Liver (tissue), 9 donors: ENCODE measurements around the gene SGMS1. TPM values are rescaled to one million over a fixed set of nuclear protein-coding genes. Genes with fewer than 3 reads are reported as not detected.

Source experiments
- DNase-seq: peaks from one replicate; pipeline ENCODE4 v3.0.0-alpha.2; 2017; ENCODE audit warnings: low spot score
- H3K27ac ChIP-seq, 2 donors: one replicate each; pipeline ENCODE4 v1.7.0; 2013; ENCODE audit warnings: inconsistent platforms in 2 of 2, low read length in 2 of 2, control low read depth in 1 of 2, low read depth in 1 of 2, mild to moderate bottlenecking in 1 of 2
- H3K27me3 ChIP-seq, 4 donors: one replicate each; pipeline versions ENCODE4 v1.6.1 to v1.7.0; 2013; ENCODE audit warnings: low read length in 3 of 4, inconsistent platforms in 1 of 4, mild to moderate bottlenecking in 1 of 4, moderate library complexity in 1 of 4; ENCODE audit not compliant: control insufficient read depth in 4 of 4, insufficient read depth in 4 of 4
- H3K36me3 ChIP-seq, 4 donors: one replicate each; pipeline versions ENCODE4 v1.6.1 to v1.7.0; 2013; ENCODE audit warnings: low read length in 3 of 4, mild to moderate bottlenecking in 3 of 4, low read depth in 1 of 4, moderate library complexity in 1 of 4; ENCODE audit not compliant: control insufficient read depth in 4 of 4, insufficient read depth in 3 of 4
- H3K4me1 ChIP-seq, 4 donors: one replicate each; pipeline versions ENCODE4 v1.6.1 to v1.7.0; 2013; ENCODE audit warnings: low read length in 3 of 4, mild to moderate bottlenecking in 3 of 4, moderate library complexity in 1 of 4; ENCODE audit not compliant: control insufficient read depth in 4 of 4, insufficient read depth in 4 of 4
- H3K4me3 ChIP-seq, 3 donors: one replicate each; pipeline versions ENCODE4 v1.6.1 to v1.7.0; 2013; ENCODE audit warnings: low read length in 3 of 3, control low read depth in 1 of 3, low read depth in 1 of 3, mild to moderate bottlenecking in 1 of 3
- H3K9ac ChIP-seq, 2 donors: one replicate each; pipeline ENCODE4 v1.7.0; 2013; ENCODE audit warnings: low read length in 2 of 2, mild to moderate bottlenecking in 2 of 2, moderate library complexity in 2 of 2, control low read depth in 1 of 2, low read depth in 1 of 2
- H3K9me3 ChIP-seq, 4 donors: one replicate each; pipeline versions ENCODE4 v1.6.1 to v1.7.0; 2013; ENCODE audit warnings: low read length in 3 of 4; ENCODE audit not compliant: control insufficient read depth in 4 of 4
- FOXA1 ChIP-seq: IDR thresholded peaks from 2 replicates; pipeline ENCODE4 v1.6.1; 2016; ENCODE audit warnings: antibody characterized with exemption
- FOXA2 ChIP-seq: IDR thresholded peaks from 2 replicates; pipeline ENCODE4 v1.6.1; 2016; ENCODE audit warnings: antibody characterized with exemption
- HNF4A ChIP-seq, 2 donors: conservative IDR thresholded peaks; 2 replicates each; pipeline ENCODE4 v1.6.1; 2016; ENCODE audit warnings: antibody characterized with exemption in 2 of 2, mild to moderate bottlenecking in 2 of 2
- HNF4G ChIP-seq: IDR thresholded peaks from 2 replicates; pipeline ENCODE4 v1.6.1; 2016; ENCODE audit warnings: antibody characterized with exemption
- JUND ChIP-seq, 2 donors: IDR thresholded peaks; 2 replicates each; pipeline ENCODE4 v1.6.1; 2016; ENCODE audit warnings: antibody characterized with exemption in 2 of 2
- NR2F2 ChIP-seq: IDR thresholded peaks from 2 replicates; pipeline ENCODE4 v1.6.1; 2016; ENCODE audit warnings: antibody characterized with exemption
- RAD21 ChIP-seq, 2 donors: IDR thresholded peaks; 2 replicates each; pipeline ENCODE4 v1.6.1; 2016; ENCODE audit warnings: antibody characterized with exemption in 2 of 2, mild to moderate bottlenecking in 2 of 2
- RXRA ChIP-seq, 2 donors: IDR thresholded peaks; 2 replicates each; pipeline ENCODE4 v1.6.1; 2017 to 2018; ENCODE audit warnings: antibody characterized with exemption in 2 of 2, mild to moderate bottlenecking in 1 of 2
- SP1 ChIP-seq: IDR thresholded peaks from 2 replicates; pipeline ENCODE4 v1.6.1; 2018; ENCODE audit warnings: antibody characterized with exemption, mild to moderate bottlenecking
- TAF1 ChIP-seq: conservative IDR thresholded peaks from 2 replicates; pipeline ENCODE4 v1.6.1; 2016; ENCODE audit warnings: antibody characterized with exemption, mild to moderate bottlenecking
- WGBS: extraction: QIAGEN DNeasy Blood & Tissue Kit; methylation state at CpG from one replicate; pipeline ENCODE4 v1.1.7; 2013; 5-methylcytosine and 5-hydroxymethylcytosine counted together
- polyA plus RNA-seq, 2 donors: library from polyadenylated mRNA; stranded (reverse) in 1 of 2; unstranded in 1 of 2; fragments of 200-250 nt in 1 of 2; fragments of >200 nt in 1 of 2; fragmentation: Nextera tagmentation in 1 of 2; extraction: Ambion mirVana in 1 of 2; gene quantifications; one replicate each; pipeline versions ENCODE4 v1.2.1 to v1.2.3, GENCODE V29; 2013 to 2015
- total RNA-seq, 2 donors: library from RNA; depleted of rRNA; stranded (reverse); fragments of >200 nt; gene quantifications; one replicate each; pipeline ENCODE4 v1.2.3, GENCODE V29; 2014
- TF ChIP-seq, protein P1 (sequence below): IDR thresholded peaks from 2 replicates; pipeline ENCODE4 v1.6.1; 2016; ENCODE audit warnings: antibody characterized with exemption
- TF ChIP-seq, protein P2 (sequence below): fragments of 150-350 bp; IDR thresholded peaks from 2 replicates; pipeline ENCODE4 v1.5.1; 2017; ENCODE audit warnings: improper control_type of control experiment, low read depth, low read length; ENCODE audit not compliant: missing input control
- TF ChIP-seq, protein P3 (sequence below): IDR thresholded peaks from 2 replicates; pipeline ENCODE4 v1.6.1; 2016; ENCODE audit warnings: antibody characterized with exemption
- TF ChIP-seq, protein P4 (sequence below): IDR thresholded peaks from 2 replicates; pipeline ENCODE4 v1.6.1; 2016; ENCODE audit warnings: antibody characterized with exemption, mild to moderate bottlenecking
- donor health status: healthy.
- donor health status: healthy.
- donor health status: healthy.
- donor health status: healthy.
- donor health status: healthy.

The SGMS1 gene
- total and polyA plus RNA-seq, 4 donors = 6.8 to 98.2 (median 21.1) TPM

DNA sequence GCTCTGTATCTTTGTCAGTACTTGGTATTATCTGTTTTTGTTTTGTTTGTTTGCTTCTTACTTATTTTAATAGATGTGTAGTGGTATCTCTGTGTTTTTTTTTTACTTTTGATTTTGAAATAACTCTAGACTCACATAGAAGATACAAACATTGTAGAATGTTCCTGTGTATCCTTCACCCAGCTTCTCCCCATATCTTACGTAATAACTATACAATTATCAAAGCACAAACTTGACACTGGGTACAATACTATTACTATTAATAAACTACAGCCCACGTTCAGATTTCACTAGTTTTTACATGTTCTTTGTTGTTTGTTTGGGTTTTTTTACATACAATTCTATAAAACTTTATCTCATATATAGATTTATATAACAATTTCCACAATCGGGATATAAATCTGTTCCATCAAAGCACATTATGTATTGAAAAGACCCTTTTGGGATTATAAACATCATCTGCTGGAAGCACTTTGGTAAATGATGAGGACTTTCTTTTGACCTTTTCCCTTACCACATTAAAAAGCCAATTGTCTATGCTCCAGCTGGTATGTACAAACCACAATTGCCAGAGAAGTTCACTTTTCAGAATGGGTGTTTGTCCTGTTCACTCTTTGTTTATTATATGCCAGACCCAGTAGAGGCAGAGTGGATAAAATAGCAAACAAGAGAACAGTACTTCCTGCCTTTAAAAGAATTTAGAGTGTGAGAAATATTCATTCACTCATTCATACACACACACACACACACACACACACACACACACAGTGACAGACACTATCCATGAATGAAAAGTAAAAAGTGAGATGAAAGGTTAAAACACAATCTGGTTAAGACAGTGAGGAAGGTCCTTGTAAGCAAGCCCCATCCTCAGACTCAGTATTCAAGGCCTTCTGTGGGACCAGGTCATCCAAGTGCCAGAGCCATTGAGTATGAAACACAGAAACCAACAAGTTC lies 113.0 kb downstream of the SGMS1 start:
- no peak overlapping the region for H3K9ac ChIP-seq
- WGBS = 73% methylated on average over 3 of the region's 3 CpGs
- peak overlapping the region; percentile 11 to 21 for H3K27ac ChIP-seq
- H3K4me1 ChIP-seq = peaks cover 3 to 44% (median 8%) of the 10 kb centered on the region in 4 donors
- TF ChIP-seq TAF1 = no peak
- TF ChIP-seq SP1 = no peak
- no peak for TF ChIP-seq NR2F2
- TF ChIP-seq, protein P1, sequence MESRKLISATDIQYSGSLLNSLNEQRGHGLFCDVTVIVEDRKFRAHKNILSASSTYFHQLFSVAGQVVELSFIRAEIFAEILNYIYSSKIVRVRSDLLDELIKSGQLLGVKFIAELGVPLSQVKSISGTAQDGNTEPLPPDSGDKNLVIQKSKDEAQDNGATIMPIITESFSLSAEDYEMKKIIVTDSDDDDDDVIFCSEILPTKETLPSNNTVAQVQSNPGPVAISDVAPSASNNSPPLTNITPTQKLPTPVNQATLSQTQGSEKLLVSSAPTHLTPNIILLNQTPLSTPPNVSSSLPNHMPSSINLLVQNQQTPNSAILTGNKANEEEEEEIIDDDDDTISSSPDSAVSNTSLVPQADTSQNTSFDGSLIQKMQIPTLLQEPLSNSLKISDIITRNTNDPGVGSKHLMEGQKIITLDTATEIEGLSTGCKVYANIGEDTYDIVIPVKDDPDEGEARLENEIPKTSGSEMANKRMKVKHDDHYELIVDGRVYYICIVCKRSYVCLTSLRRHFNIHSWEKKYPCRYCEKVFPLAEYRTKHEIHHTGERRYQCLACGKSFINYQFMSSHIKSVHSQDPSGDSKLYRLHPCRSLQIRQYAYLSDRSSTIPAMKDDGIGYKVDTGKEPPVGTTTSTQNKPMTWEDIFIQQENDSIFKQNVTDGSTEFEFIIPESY = no peak
- TF ChIP-seq, protein P2, sequence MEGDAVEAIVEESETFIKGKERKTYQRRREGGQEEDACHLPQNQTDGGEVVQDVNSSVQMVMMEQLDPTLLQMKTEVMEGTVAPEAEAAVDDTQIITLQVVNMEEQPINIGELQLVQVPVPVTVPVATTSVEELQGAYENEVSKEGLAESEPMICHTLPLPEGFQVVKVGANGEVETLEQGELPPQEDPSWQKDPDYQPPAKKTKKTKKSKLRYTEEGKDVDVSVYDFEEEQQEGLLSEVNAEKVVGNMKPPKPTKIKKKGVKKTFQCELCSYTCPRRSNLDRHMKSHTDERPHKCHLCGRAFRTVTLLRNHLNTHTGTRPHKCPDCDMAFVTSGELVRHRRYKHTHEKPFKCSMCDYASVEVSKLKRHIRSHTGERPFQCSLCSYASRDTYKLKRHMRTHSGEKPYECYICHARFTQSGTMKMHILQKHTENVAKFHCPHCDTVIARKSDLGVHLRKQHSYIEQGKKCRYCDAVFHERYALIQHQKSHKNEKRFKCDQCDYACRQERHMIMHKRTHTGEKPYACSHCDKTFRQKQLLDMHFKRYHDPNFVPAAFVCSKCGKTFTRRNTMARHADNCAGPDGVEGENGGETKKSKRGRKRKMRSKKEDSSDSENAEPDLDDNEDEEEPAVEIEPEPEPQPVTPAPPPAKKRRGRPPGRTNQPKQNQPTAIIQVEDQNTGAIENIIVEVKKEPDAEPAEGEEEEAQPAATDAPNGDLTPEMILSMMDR = no peak
- TF ChIP-seq FOXA1 = no peak
- TF ChIP-seq RXRA (IDR thresholded peaks at IDR 0.05) = no peak
- no peak for TF ChIP-seq JUND (IDR thresholded peaks at IDR 0.05)
- TF ChIP-seq RAD21 (IDR thresholded peaks at IDR 0.05) = no peak
- TF ChIP-seq, protein P3, sequence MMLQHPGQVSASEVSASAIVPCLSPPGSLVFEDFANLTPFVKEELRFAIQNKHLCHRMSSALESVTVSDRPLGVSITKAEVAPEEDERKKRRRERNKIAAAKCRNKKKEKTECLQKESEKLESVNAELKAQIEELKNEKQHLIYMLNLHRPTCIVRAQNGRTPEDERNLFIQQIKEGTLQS = no peak
- no peak for TF ChIP-seq HNF4A (conservative IDR thresholded peaks at IDR 0.05)
- TF ChIP-seq FOXA2 = no peak
- TF ChIP-seq, protein P4, sequence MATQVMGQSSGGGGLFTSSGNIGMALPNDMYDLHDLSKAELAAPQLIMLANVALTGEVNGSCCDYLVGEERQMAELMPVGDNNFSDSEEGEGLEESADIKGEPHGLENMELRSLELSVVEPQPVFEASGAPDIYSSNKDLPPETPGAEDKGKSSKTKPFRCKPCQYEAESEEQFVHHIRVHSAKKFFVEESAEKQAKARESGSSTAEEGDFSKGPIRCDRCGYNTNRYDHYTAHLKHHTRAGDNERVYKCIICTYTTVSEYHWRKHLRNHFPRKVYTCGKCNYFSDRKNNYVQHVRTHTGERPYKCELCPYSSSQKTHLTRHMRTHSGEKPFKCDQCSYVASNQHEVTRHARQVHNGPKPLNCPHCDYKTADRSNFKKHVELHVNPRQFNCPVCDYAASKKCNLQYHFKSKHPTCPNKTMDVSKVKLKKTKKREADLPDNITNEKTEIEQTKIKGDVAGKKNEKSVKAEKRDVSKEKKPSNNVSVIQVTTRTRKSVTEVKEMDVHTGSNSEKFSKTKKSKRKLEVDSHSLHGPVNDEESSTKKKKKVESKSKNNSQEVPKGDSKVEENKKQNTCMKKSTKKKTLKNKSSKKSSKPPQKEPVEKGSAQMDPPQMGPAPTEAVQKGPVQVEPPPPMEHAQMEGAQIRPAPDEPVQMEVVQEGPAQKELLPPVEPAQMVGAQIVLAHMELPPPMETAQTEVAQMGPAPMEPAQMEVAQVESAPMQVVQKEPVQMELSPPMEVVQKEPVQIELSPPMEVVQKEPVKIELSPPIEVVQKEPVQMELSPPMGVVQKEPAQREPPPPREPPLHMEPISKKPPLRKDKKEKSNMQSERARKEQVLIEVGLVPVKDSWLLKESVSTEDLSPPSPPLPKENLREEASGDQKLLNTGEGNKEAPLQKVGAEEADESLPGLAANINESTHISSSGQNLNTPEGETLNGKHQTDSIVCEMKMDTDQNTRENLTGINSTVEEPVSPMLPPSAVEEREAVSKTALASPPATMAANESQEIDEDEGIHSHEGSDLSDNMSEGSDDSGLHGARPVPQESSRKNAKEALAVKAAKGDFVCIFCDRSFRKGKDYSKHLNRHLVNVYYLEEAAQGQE = no peak
- TF ChIP-seq HNF4G = no peak
- no peaks in the 10 kb centered on the region for H3K9me3 ChIP-seq
- no peak overlapping the region for H3K4me3 ChIP-seq
- H3K36me3 ChIP-seq = no peaks in the 10 kb centered on the region
- no peak for DNase-seq
- H3K27me3 ChIP-seq = no peaks in the 10 kb centered on the region
